LNCAP (cell line): Measurements from ENCODE around the gene USP7.

ENCODE experiments used
- CTCF ChIP-seq: fragments of 450-650 bp; IDR thresholded peaks from 2 replicates; pipeline ENCODE4 v1.5.1; 2017; ENCODE audit warnings: mild to moderate bottlenecking

Gene USP7

GRCh38 chr16:8989099-8989878 is 25.6 kb upstream of the USP7 start:
- no peak for TF ChIP-seq CTCF

- no peak for TF ChIP-seq CTCF
Measured at GRCh38 chr16:8986818-8987191, 23.1 kb upstream of the USP7 start.

- no peak for TF ChIP-seq CTCF
Measured at GRCh38 chr16:8986111-8986510, 22.4 kb upstream of the USP7 start.

- TF ChIP-seq CTCF, result no peak
Measured at GRCh38 chr16:8982816-8983215, 19.1 kb upstream of the USP7 start.

- no peak for TF ChIP-seq CTCF
Measured at GRCh38 chr16:8975039-8975438, 11.3 kb upstream of the USP7 start.

- no peak for TF ChIP-seq CTCF
Measured at GRCh38 chr16:8972843-8973586, 9.3 kb upstream of the USP7 start.

GRCh38 chr16:8971416-8971815 is 7.7 kb upstream of the USP7 start:
- no peak for TF ChIP-seq CTCF
